SK-N-SH (cell line): ENCODE measurements around the gene WNT6. TPM values are rescaled to one million over a fixed set of nuclear protein-coding genes. Genes with fewer than 3 reads are reported as not detected.

Experiments used
- CTCF ChIA-PET: fragments of 300-600, 350-600 bp; formaldehyde crosslinking; extraction: SDS; loops from one replicate; lab custom pipeline; 2021; lab: Yijun Ruan, JAX
- POLR2A ChIA-PET: fragments of 350-600 bp; sonication (Branson Sonifier 250); formaldehyde crosslinking; extraction: SDS; loops from one replicate; lab custom pipeline; 2020; ENCODE audit warnings: antibody characterized with exemption, inconsistent platforms; lab: Yijun Ruan, JAX
- DNase-seq: peaks from one replicate; pipeline ENCODE4 v3.0.0; 2012
- H2AFZ ChIP-seq: fragments of 200-600 bp; sonication (generic); 2 replicates; pipeline ENCODE4 v1.8.1; 2016; ENCODE audit warnings: antibody characterized with exemption, mild to moderate bottlenecking, low read depth
- H3F3A ChIP-seq: fragments of 200-600 bp; sonication (generic); replicated peaks from 2 replicates; pipeline ENCODE3; 2016; ENCODE audit warnings: antibody characterized with exemption, mild to moderate bottlenecking; ENCODE audit not compliant: insufficient read depth
- H3K27ac ChIP-seq, 2 experiments: fragments of 200-500 bp in 1 of 2; fragments of 200-600 bp in 1 of 2; sonication (Bioruptor generic) in 1 of 2; sonication (generic), shearing (Covaris generic) in 1 of 2; 2 replicates each; pipeline versions ENCODE4 v1.5.1 to v1.6.1; 2014 to 2016; ENCODE audit warnings: low read depth in 2 of 2, inconsistent platforms in 1 of 2, low read length in 1 of 2, mild to moderate bottlenecking in 1 of 2, mixed read lengths in 1 of 2
- H3K27me3 ChIP-seq: fragments of 200-600 bp; sonication (generic), shearing (Covaris generic); 2 replicates; pipeline ENCODE4 v1.6.1; 2016; ENCODE audit warnings: mixed run types; ENCODE audit not compliant: insufficient read depth
- H3K36me3 ChIP-seq, 2 experiments: fragments of 200-500 bp in 1 of 2; fragments of 200-600 bp in 1 of 2; sonication (Bioruptor generic) in 1 of 2; sonication (generic) in 1 of 2; replicated peaks in 1 of 2; 2 replicates each; pipeline versions ENCODE3 to v1.5.1; 2014 to 2016; ENCODE audit warnings: low read length in 1 of 2, mild to moderate bottlenecking in 1 of 2; ENCODE audit not compliant: insufficient read depth in 2 of 2, control insufficient read depth in 1 of 2
- H3K4me1 ChIP-seq, 2 experiments: fragments of 200-500 bp in 1 of 2; fragments of 200-600 bp in 1 of 2; sonication (Bioruptor generic) in 1 of 2; sonication (generic), shearing (Covaris generic) in 1 of 2; 2 replicates each; pipeline versions ENCODE4 v1.5.1 to v1.6.1; 2014 to 2016; ENCODE audit warnings: low read depth in 1 of 2, low read length in 1 of 2, mixed run types in 1 of 2; ENCODE audit not compliant: insufficient read depth in 2 of 2, control insufficient read depth in 1 of 2
- H3K4me2 ChIP-seq: fragments of 200-600 bp; sonication (generic), shearing (Covaris generic); 2 replicates; pipeline ENCODE4 v1.6.1; 2017; ENCODE audit warnings: mixed run types
- H3K4me3 ChIP-seq, 2 experiments: fragments of 200-500 bp in 1 of 2; fragments of 200-600 bp in 1 of 2; sonication (Bioruptor generic) in 1 of 2; sonication (generic), shearing (Covaris generic) in 1 of 2; 2 replicates each; pipeline versions ENCODE4 v1.5.1 to v1.8.1; 2014 to 2016; ENCODE audit warnings: low read depth in 2 of 2, inconsistent platforms in 1 of 2, low read length in 1 of 2, mild to moderate bottlenecking in 1 of 2, mixed read lengths in 1 of 2, moderate library complexity in 1 of 2
- H3K79me2 ChIP-seq: fragments of 200-600 bp; sonication (generic); 2 replicates; pipeline ENCODE4 v1.8.1; 2017; ENCODE audit warnings: mild to moderate bottlenecking; ENCODE audit not compliant: insufficient read depth
- H3K9ac ChIP-seq: fragments of 200-600 bp; sonication (generic); 2 replicates; pipeline ENCODE4 v1.6.1; 2017; ENCODE audit warnings: mixed run types
- H3K9me2 ChIP-seq: fragments of 200-600 bp; sonication (generic); 2 replicates; pipeline ENCODE4 v1.6.1; 2017; ENCODE audit warnings: mixed run types
- H3K9me3 ChIP-seq: fragments of 200-600 bp; sonication (generic); 2 replicates; pipeline ENCODE4 v1.6.1; 2017; ENCODE audit warnings: mixed run types, mild to moderate bottlenecking, moderate library complexity
- H4K20me1 ChIP-seq: fragments of 200-600 bp; sonication (generic); 2 replicates; pipeline ENCODE4 v1.6.1; 2017; ENCODE audit warnings: mild to moderate bottlenecking, mixed run types; ENCODE audit not compliant: insufficient read depth
- CHD2 ChIP-seq: fragments of 150-350 bp; IDR thresholded peaks from 2 replicates; pipeline ENCODE4 v1.6.1; 2018; ENCODE audit warnings: low read length; ENCODE audit not compliant: partially characterized antibody
- ELF1 ChIP-seq: IDR thresholded peaks from 2 replicates; pipeline ENCODE4 v1.4.0; 2012
- FOXM1 ChIP-seq: IDR thresholded peaks from 2 replicates; pipeline ENCODE4 v1.4.0; 2012; ENCODE audit warnings: low read depth, mild to moderate bottlenecking
- JUND ChIP-seq: IDR thresholded peaks from 2 replicates; pipeline ENCODE4 v1.4.0; 2012
- MEF2A ChIP-seq: IDR thresholded peaks from 2 replicates; pipeline ENCODE4 v1.4.0; 2012; ENCODE audit warnings: low read depth, borderline replicate concordance
- MXI1 ChIP-seq: IDR thresholded peaks from 2 replicates; pipeline ENCODE4 v1.6.1; 2012; ENCODE audit warnings: mild to moderate bottlenecking, low read depth, low read length, improper control_type of control experiment
- NFIC ChIP-seq: IDR thresholded peaks from 2 replicates; pipeline ENCODE4 v1.4.0; 2012; ENCODE audit warnings: borderline replicate concordance
- RAD21 ChIP-seq: IDR thresholded peaks from 2 replicates; pipeline ENCODE4 v1.6.1; 2012; ENCODE audit warnings: mild to moderate bottlenecking, low read length
- RFX5 ChIP-seq: IDR thresholded peaks from 2 replicates; pipeline ENCODE4 v1.6.1; 2012; ENCODE audit warnings: mild to moderate bottlenecking, improper control_type of control experiment, low read length
- TCF12 ChIP-seq: IDR thresholded peaks from 2 replicates; pipeline ENCODE4 v1.4.0; 2012
- USF1 ChIP-seq: IDR thresholded peaks from 2 replicates; pipeline ENCODE4 v1.4.0; 2012; ENCODE audit warnings: low read depth, borderline replicate concordance
- YY1 ChIP-seq: IDR thresholded peaks from 2 replicates; pipeline ENCODE4 v1.4.0; 2012; ENCODE audit warnings: low read depth, mild to moderate bottlenecking
- ZBTB33 ChIP-seq: IDR thresholded peaks from 2 replicates; pipeline ENCODE4 v1.4.0; 2012; ENCODE audit warnings: low read depth, borderline replicate concordance
- WGBS: methylation state at CpG from one replicate; pipeline ENCODE4 v1.1.6; 2017; ENCODE audit warnings: low lambda C conversion rate; 5-methylcytosine and 5-hydroxymethylcytosine counted together
- polyA plus RNA-seq, 3 experiments: library from polyadenylated mRNA; depleted of rRNA; stranded (reverse); fragments of >200 nt; gene quantifications; 2 replicates each; pipeline ENCODE4 v1.2.3, GENCODE V29; 2012
- TF ChIP-seq, protein P1 (sequence below): fragments of 150-350 bp; IDR thresholded peaks from 2 replicates; pipeline ENCODE4 v1.6.1; 2017; ENCODE audit warnings: antibody characterized with exemption, low read length, low read depth, borderline replicate concordance
- TF ChIP-seq, protein P2 (sequence below): IDR thresholded peaks from 2 replicates; pipeline ENCODE4; 2012

Gene WNT6
- polyA plus RNA-seq, 1 of the 3 experiments (the other 2 are of a cell fraction), result 0.08 TPM

GRCh38 chr2:218897394-218898108 lies 37.9 kb downstream of the WNT6 start:
- no peak overlapping the region for H2AFZ ChIP-seq
- H3K4me1 ChIP-seq, result peaks cover 0 to 30% of the 10 kb centered on the region in 2 experiments; a peak in 2 of 4 replicates
- no peak overlapping the region for H3K9ac ChIP-seq
- peak overlapping the region; percentile 12 to 33; a peak in 2 of 4 replicates for H3K4me3 ChIP-seq
- no peaks in the 10 kb centered on the region for H3K9me3 ChIP-seq
- CTCF ChIA-PET, result interaction anchor here (0.7 to 16.1 kb wide), 34 partner anchors 10 to 290 kb away, joined by 3 to 795 read pairs (median 6); partner anchors contain the start of genes CDK5R2, CNPPD1, PLCD4 and TTLL4
- no peak overlapping the region for H3K27ac ChIP-seq
- peak overlapping the region; percentile 37 for H3K4me2 ChIP-seq
- peaks cover 49% of the 10 kb centered on the region for H3K27me3 ChIP-seq
- no peaks in the 10 kb centered on the region for H3K9me2 ChIP-seq
- WGBS, result 22% methylated on average over 13 of the region's 34 CpGs
- no peaks in the 10 kb centered on the region for H3F3A ChIP-seq
- TF ChIP-seq TCF12 (no peak), JUND (no peak), FOXM1 (no peak), MXI1 (no peak), CHD2 (no peak), YY1 (no peak), MEF2A (no peak), RAD21 (no peak), NFIC (no peak), RFX5 (no peak), USF1 (no peak), ELF1 (no peak), ZBTB33 (no peak)
- TF ChIP-seq, protein P1, sequence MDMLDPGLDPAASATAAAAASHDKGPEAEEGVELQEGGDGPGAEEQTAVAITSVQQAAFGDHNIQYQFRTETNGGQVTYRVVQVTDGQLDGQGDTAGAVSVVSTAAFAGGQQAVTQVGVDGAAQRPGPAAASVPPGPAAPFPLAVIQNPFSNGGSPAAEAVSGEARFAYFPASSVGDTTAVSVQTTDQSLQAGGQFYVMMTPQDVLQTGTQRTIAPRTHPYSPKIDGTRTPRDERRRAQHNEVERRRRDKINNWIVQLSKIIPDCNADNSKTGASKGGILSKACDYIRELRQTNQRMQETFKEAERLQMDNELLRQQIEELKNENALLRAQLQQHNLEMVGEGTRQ, result no peak
- TF ChIP-seq, protein P2, sequence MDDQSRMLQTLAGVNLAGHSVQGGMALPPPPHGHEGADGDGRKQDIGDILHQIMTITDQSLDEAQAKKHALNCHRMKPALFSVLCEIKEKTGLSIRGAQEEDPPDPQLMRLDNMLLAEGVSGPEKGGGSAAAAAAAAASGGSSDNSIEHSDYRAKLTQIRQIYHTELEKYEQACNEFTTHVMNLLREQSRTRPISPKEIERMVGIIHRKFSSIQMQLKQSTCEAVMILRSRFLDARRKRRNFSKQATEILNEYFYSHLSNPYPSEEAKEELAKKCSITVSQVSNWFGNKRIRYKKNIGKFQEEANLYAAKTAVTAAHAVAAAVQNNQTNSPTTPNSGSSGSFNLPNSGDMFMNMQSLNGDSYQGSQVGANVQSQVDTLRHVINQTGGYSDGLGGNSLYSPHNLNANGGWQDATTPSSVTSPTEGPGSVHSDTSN, result no peak
- no peaks in the 10 kb centered on the region for H4K20me1 ChIP-seq
- peak; percentile 71 for DNase-seq
- H3K36me3 ChIP-seq, result no peaks in the 10 kb centered on the region
- POLR2A ChIA-PET, result interaction anchor here (1.0 to 2.6 kb wide), 6 partner anchors 12 to 64 kb away, joined by 3 to 20 read pairs (median 4); partner anchors contain the start of gene CDK5R2
- H3K79me2 ChIP-seq, result no peaks in the 10 kb centered on the region
